HG03571 (cell line): ENCODE measurements around the gene USE1.

Experiments
- ATAC-seq: cut with Tn5 transposase; IDR thresholded peaks from one replicate; pipeline ENCODE4 v1.9.1; 2021; ENCODE audit not compliant: unreplicated experiment

USE1 gene

GRCh38 chr19:17205237-17206140, 9.7 kb upstream of the USE1 start:
- ATAC-seq, result no peak

- no peak for ATAC-seq
Measured at GRCh38 chr19:17206736-17207581, 8.2 kb upstream of the USE1 start.

DNA sequence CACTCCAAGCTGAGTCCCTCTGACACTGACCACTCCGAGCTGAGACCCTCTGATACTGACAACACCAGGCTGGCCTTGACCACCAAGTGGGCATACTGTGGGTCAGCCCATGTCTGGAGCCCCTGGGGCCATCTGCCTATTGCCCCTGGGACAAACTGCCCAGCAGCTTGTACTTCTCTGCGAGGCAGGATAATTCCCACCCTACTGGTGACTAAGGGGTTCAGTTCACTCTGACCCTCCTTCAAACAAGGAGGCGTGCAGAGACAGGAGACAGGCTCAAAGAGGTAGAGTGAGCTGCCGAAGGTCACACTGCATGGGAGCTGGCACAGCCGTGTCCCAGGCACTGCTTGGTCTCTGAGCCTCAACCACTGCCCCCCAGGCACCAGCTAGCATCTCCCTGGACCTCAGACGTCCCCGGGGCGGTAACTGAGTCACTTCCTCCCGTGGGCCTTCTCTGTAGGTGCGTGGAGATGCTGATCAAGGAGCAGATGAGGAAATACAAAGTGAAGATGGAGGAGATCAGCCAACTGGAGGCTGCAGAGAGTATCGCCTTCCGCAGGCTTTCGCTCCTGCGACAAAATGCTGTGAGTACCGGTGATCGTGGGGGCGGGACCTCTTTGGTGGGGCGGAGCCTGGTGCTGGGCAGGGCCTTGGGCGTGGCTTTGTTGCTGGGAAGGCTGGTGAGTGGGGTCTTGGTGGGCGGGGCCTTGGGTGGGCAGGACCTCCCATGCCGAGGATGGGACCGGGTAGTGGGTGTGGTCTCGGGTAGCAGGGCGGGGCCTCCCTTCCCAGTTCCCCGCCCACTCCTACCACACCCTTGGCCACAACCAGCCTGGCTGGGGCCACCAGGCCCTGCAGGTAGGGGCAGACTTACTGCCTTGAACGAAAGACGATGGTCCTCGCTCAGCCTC, 5.8 kb upstream of the USE1 start:
- no peak for ATAC-seq

GRCh38 chr19:17210296-17210695, 4.9 kb upstream of the USE1 start:
- no peak for ATAC-seq

DNA sequence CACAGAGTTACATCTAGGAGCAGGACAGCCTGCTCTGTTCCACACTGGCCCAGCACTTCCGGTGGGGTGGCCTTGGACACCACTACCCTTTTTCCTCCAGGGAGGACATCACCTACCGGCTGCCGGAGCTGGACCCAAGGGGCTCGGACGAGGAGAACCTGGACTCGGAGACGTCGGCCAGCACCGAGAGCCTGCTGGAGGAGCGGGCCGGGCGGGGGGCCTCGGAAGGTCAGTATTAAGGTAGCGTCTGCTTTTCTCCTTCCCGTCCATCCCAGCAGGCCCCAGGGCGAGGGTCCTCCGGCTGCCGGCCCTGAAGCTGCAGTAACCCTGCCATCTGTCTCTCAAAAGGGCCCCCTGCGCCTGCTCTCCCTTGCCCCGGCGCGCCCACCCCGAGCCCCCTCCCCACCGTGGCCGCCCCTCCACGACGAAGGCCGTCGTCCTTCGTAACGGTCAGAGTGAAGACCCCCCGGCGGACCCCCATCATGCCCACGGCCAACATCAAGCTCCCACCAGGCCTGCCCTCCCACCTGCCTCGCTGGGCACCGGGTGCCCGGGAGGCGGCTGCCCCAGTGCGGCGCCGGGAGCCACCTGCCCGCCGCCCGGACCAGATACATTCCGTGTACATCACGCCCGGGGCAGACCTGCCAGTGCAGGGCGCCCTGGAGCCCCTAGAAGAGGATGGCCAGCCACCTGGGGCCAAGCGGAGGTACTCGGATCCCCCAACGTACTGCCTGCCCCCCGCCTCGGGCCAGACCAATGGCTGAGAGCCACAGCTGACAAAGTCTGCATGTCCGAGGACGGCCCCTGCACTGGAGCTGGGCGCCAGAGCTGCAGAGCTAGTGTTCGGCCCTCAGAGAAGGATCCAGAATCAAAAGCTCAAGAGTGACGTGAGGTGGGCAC, 3.4 kb upstream of the USE1 start:
- no peak for ATAC-seq

GRCh38 chr19:17213334-17213733, 1.8 kb upstream of the USE1 start:
- no peak for ATAC-seq

DNA sequence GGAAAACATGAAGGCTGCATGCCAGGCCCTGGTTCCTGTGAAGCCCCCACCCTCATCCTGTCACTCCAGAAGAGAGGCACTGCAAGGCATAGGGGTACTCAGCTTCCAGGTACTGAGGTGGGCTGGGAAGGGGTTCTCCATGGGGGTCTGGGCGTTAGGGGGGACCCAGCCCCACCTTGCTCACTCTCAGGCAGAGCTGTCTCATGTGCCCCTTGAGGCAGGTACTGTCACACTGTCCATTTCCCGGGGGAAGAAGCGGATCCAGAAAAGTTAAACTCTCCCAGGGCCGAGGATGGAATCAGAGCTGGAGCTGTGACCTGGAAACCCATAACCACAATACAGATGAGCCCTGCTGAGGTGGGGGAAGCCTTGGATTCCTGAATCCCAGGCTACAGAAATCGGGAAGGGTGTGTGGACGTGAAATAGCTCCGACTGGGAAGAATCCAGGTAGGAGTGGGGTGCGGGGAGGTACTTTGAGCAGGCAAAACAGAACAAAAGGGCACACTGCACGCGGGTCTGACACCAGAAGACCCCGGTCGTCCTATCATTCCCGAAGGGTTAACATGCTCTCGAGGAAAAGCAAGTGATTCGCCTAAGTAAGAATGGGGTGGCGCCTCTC, 540 bp upstream of the USE1 start:
- no peak for ATAC-seq

DNA sequence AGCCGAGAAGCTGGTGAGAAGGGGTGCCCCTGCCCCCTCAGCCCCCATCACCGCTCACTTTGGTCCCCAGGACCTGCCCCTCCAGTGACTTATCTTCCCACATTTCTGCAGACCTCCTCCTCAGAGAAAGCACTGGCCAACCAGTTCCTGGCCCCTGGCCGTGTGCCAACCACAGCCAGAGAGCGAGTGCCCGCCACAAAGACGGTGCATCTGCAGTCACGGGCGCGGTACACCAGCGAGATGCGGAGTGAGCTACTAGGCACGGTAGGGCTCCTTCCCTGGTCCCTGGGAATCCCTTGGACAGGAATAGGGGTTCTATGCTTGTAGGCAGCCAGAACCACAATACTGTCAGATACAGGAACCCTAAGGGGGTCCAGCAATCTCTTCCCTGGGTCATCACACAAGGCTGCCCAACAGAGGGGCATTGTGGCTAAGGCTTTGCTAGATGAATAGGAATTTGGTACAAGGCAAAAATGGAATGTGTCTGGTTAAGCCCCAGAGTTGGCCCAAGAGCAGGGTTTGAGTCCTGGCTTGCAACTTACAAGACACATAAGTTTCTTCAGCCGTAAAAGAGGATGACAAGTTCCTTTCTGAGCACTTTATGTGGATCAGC, 1.0 kb downstream of the USE1 start:
- ATAC-seq, result no peak

DNA sequence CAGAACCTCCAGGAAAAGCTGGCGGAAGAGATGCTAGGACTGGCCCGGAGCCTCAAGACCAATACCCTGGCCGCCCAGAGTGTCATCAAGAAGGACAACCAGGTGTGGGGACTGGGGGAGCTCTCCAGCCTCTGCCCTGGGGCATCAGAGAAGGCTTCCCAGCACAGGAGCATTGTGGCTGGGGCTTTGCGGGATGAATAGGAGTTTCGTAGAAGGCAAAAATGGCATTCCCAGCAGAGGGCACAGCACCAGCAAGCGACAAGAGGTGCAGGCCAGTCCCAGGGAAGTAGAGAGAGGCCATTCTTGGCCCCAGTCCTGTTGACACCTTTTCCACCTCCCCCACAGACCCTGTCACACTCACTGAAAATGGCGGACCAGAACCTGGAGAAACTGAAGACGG, 4.1 kb downstream of the USE1 start:
- ATAC-seq, result no peak

DNA sequence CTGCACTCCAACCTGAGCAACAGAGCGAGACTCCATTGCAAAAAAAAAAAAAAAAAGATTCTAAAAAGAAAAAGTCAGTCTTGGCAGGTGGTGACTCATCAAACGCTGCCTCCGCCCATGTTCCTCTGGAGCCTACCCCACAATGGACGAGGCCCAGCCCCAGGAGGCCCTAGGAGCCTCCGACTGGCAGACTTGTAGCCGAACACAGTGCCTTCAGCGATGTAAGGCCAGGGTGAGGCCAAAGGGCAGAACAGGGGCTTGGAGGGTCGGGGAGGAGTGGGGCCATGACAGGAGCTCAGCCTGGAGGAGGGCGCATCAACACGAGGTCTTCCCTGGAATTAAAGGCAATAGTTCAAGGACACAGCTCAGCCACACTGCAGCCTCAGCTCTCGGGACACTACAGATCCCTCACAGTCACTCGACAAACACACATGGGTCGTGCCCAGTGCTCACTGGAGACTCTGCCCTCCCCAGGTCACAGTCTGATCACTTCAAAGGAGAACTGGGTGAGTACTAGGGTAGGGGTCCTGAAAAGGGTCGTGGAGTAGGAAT, 5.1 kb downstream of the USE1 start:
- no peak for ATAC-seq

DNA sequence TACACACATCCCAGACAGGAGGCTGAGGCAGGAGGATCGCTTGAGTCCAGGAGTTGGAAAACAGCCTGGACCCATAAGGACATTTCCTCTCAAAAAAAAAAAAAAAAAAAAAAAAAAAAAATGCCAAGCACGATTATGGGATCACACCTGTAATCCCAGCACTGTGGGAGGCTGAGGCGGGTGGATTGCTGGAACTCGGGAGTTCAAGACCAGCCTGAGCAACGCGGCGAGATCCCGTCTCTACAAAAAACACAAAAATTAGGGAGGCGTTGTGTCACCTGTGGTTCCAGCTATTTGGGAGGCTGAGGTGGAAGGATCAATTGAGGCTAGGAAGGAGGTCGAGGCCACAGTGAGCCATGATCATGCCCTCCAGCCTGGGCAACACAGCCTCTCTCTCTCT, 9.9 kb downstream of the USE1 start:
- no peak for ATAC-seq

DNA sequence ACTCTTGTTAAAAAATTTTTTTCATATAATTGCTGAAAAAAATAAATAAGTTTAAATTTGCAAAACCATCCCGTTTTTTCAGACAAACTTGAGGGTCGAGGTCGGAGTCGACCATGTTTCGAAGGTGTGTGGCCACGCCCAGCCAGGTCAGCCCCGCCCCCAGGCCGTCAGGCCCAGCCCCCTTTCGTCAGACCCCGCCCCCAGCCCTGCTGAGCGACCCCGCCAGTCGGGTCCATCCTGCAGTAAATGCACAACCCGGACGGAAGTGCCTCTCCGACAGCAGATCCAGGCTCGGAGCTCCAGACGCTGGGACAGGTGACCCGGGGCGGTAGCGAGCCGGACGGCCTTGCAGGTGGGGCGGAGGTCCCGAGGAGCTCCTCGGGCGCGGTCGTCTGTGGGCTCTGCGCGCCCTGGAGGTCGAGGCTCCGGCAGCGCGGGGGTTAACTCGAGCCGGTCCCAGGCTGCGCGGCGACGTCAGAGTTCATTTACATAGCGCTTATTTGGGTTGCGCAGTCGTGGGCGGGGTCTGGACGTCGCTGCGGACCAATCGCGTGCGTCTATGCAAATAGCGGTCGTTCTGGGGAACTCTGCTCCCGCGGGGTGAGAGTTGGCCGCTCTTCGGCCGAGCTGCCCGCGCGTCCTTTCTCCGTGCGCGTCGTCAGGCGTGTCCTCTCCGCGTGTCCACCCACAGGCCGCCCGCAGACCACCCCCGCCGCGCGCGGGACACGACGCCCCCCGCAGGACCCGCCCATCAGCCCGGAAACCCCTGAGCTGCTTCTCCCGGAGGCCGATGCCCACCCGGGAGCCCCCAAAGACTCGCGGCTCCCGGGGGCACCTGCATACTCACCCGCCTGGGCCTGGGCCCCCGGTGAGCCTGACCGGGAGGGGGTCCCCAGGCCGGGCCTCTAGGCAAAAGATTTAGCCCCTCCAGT, 11.1 kb downstream of the USE1 start, which contains the start of gene OCEL1:
OCEL1 (plus strand) TSS at position 225 of the 932 bp plus-strand sequence; CDS start at position 247, 22 bp downstream.
- peak; percentile 81 for ATAC-seq

- ATAC-seq, result no peak
Measured at GRCh38 chr19:17227798-17228367, 12.7 kb downstream of the USE1 start.

- no peak for ATAC-seq
Measured at GRCh38 chr19:17229890-17230289, 14.7 kb downstream of the USE1 start.

GRCh38 chr19:17232258-17232657, 17.1 kb downstream of the USE1 start:
- no peak for ATAC-seq

DNA sequence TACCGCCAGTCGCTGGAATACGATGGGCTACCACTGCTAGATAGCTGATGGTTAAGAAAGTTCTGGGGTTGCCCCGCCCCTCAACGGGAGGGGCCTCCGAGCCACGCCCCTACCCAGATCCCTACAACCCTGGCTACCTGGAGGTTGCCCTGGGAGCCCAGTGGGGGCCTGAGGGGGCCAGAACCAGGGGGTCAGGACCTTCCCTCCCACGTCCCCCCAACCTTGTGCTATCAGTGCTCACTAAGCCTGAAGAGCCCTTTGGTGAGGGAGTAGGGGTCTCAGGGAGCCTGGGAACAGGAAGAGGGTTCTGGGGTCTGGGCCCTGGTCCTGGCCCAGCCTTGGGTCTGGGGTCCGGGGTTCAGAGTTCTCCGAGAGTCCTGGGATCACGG, 19.7 kb downstream of the USE1 start:
- no peak for ATAC-seq

- ATAC-seq, result peak; percentile 65
Measured at GRCh38 chr19:17235300-17235970, 20.3 kb downstream of the USE1 start.
